ENCODE results near the gene CD2BP2.
"Not testable (repeated sequence)": the region's sequence is repeated elsewhere in the genome, so short reads cannot be mapped to it uniquely, and the experiment has no call there.

The CD2BP2 gene

GRCh38 chr16:30355144-30355953, at the start of gene CD2BP2:
Gene CD2BP2, minus strand, starts transcription at chr16:30355308. Its CDS starts 627 bp downstream, at chr16:30354681.
- peak; percentile 84 for DNase-seq

GRCh38 chr16:30401768-30402425, 46.8 kb upstream of the CD2BP2 start:
- DNase-seq, result no peak

GRCh38 chr16:30399435-30400186, 44.5 kb upstream of the CD2BP2 start:
- DNase-seq, result no peak

GRCh38 chr16:30398661-30399434, 43.7 kb upstream of the CD2BP2 start:
- DNase-seq, result no peak

- DNase-seq, result no peak
These were observed 42.9 kb upstream of the CD2BP2 start for GRCh38 chr16:30397776-30398660.

- no peak for DNase-seq
These were observed 41.9 kb upstream of the CD2BP2 start for GRCh38 chr16:30397056-30397455.

GRCh38 chr16:30396627-30397026, 41.5 kb upstream of the CD2BP2 start:
- DNase-seq, result not testable (repeated sequence)

- no peak for DNase-seq
These were observed 41.0 kb upstream of the CD2BP2 start for GRCh38 chr16:30395992-30396585.

- peak; percentile 51 for DNase-seq
These were observed 40.3 kb upstream of the CD2BP2 start, which contains the start of gene ZNF48 for GRCh38 chr16:30395155-30395991. Gene ZNF48, plus strand, starts transcription at chr16:30395420. Its CDS starts 375 bp downstream, at chr16:30395795.

- no peak for DNase-seq
These were observed 39.6 kb upstream of the CD2BP2 start for GRCh38 chr16:30394592-30395154.

- no peak for DNase-seq
These were observed 28.4 kb upstream of the CD2BP2 start for GRCh38 chr16:30383521-30383920.

GRCh38 chr16:30382111-30382881, 27.2 kb upstream of the CD2BP2 start, which contains the start of gene SEPTIN1:
Gene SEPTIN1, minus strand, starts transcription at chr16:30382561. Its CDS starts 19 bp downstream, at chr16:30382542.
- DNase-seq, result peak; percentile 71

- no peak for DNase-seq
These were observed 26.4 kb upstream of the CD2BP2 start for GRCh38 chr16:30381291-30382041.

- DNase-seq, result no peak
These were observed 25.7 kb upstream of the CD2BP2 start for GRCh38 chr16:30380803-30381208.

- DNase-seq, result no peak
These were observed 25.1 kb upstream of the CD2BP2 start for GRCh38 chr16:30380072-30380802.

- DNase-seq, result no peak
These were observed 24.2 kb upstream of the CD2BP2 start for GRCh38 chr16:30379158-30379783.
